Activated CD8-positive, alpha-beta memory T cell treated with anti-CD3 and anti-CD28 coated beads, Interleukin-2, amount 10 ng/mL, durations not matched to agents 7 days and 5 days (primary cell): ENCODE results near the gene CIBAR2. TPM values are rescaled to one million over a fixed set of nuclear protein-coding genes. Genes with fewer than 3 reads are reported as not detected.
A peak's percentile ranks its signal among the peaks of the same experiment; 100 is the strongest.

Experiments
- ATAC-seq: fragments of 150-1000 bp; cut with Tn5 transposase; one replicate; pipeline ENCODE4 v1.10.0; 2021; ENCODE audit warnings: moderate library complexity
- CTCF ChIA-PET: fragments of 350-600 bp; sonication (Branson Sonifier 250); formaldehyde crosslinking; loops from one replicate; lab custom pipeline; 2021; ENCODE audit warnings: antibody characterized with exemption; lab: Charles Lee
- DNase-seq: peaks from one replicate; pipeline ENCODE4 v3.0.0-alpha.2; 2020
- H3K27ac Mint-ChIP-seq: one replicate; pipeline ENCODE4 v1.8.0; 2021; ENCODE audit warnings: mild to moderate bottlenecking, mixed read lengths
- H3K27me3 Mint-ChIP-seq: one replicate; pipeline ENCODE4 v1.8.0; 2021; ENCODE audit warnings: mixed read lengths
- H3K36me3 Mint-ChIP-seq: one replicate; pipeline ENCODE4 v1.8.0; 2021; ENCODE audit warnings: mild to moderate bottlenecking, mixed read lengths
- H3K4me1 Mint-ChIP-seq: one replicate; pipeline ENCODE4 v1.8.0; 2021; ENCODE audit warnings: mixed read lengths
- H3K4me3 Mint-ChIP-seq: one replicate; pipeline ENCODE4 v1.8.0; 2021; ENCODE audit warnings: mild to moderate bottlenecking, moderate library complexity, mixed read lengths
- H3K9me3 Mint-ChIP-seq: one replicate; pipeline ENCODE4 v1.8.0; 2022; ENCODE audit warnings: low read depth, mixed read lengths
- total RNA-seq, 2 experiments: library from RNA; stranded (reverse); gene quantifications; one replicate each; pipeline ENCODE4 v1.2.3, GENCODE V29; 2021

The CIBAR2 gene
- total RNA-seq: not detected

DNA sequence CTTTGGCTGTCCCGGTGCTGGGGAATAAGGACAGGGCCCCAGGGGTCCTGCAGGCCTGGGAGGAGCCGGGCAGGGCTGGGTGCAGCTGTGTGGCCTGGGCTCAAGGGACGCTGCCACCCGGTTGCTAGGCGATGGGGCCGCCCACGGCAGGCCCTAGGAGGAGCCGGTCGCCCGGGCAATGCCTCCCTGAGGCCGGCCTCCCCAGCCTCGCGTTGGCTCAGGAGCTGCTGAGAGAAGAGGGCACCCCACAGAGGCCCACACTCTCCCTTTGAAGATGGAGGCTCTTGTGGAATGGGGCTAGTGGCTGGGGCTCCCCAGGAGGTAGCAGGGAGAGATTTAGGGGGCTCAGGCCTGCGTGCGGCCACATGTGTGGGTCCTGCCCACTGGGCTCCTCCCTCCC is at the start of gene CIBAR2:
Gene CIBAR2, minus strand, starts transcription at position 109 of the 400 bp plus-strand sequence. CDS start 120 bp downstream, outside the sequence.
- H3K4me3 Mint-ChIP-seq: no peak within 1 kb of the TSS
- peaks cover 7% of the 10 kb centered on the region for H3K4me1 Mint-ChIP-seq
- no peaks in the 10 kb centered on the region for H3K27me3 Mint-ChIP-seq
- no peak for DNase-seq
- no peaks in the 10 kb centered on the region for H3K36me3 Mint-ChIP-seq
- no peaks in the 10 kb centered on the region for H3K9me3 Mint-ChIP-seq
- CTCF ChIA-PET: interaction anchor here (0.7 to 1.2 kb wide), 2 partner anchors 8 to 64 kb away, joined by 3 to 7 read pairs; no protein-coding TSS in a partner anchor
- H3K27ac Mint-ChIP-seq: no peak within 1 kb of the TSS
- no peak for ATAC-seq

DNA sequence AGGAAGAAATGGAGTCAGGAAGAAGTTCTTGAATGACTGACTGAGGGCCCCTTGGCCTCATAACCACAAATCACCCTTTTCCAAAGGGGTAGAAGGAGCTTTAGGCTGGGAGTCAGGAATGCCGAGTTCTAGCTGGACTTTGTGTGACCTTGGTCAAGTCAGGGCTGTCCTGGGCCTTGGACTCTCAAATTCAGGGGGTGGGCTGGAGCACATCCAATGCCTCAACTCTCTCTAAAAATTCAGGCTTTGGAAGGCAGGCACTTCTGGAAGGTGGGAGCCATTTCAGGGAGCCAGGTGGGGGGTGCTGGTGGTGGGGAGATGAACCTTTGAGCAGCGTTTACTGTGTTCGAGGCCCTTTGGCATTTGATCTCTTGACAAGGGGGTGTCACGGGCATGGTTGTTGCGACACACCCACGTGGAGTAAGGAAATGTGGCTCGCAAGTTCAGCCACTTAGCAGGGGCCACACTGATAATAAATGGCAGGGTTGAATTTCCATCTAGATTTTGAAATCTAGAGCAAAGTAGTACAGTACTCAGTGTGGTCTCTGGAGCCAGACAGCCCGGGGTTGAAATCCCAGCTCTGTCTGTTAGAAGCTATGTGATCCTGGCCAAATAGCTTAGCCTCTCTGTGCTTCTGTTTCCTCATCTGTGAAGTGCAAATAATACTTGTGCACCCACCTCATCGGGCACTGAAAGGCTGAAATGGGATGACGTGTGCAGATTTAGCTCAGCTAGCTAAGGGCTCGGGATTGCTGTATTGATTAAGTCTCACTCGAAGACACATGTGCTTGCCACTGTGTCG is 47.1 kb upstream of the CIBAR2 start:
- CTCF ChIA-PET: interaction anchor here (0.5 to 1.5 kb wide), 2 partner anchors 318 to 457 kb away, joined by 3 to 4 read pairs; no protein-coding TSS in a partner anchor
- H3K27ac Mint-ChIP-seq: no peak overlapping the region

DNA sequence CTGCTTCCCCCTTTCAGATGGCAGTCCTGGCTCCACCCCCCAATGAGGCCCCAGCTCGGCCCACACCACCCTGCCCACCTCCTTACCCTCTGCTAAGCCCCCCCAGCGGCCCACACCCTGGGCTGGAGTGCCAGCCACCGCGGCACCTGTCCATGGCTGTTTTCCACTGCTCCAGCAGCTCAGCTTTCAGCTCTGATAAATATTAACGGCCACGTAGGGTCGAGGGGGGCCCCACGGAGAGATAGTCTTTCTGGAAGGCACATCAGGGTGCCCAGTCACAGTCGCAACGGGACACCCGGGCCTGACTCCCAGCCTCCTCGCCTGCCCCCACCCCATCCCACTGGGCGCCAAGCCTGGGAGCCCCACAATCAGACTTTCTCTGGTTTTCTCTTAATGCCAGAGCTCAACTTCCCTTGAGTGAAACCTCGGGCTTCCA is 46.5 kb upstream of the CIBAR2 start:
- ATAC-seq: no peak
- Mint-ChIP-seq H3K9me3 (no peaks in the 10 kb centered on the region), H3K36me3 (no peaks in the 10 kb centered on the region), H3K27me3 (peaks cover 2% of the 10 kb centered on the region), H3K4me1 (peaks cover 9% of the 10 kb centered on the region), H3K27ac (no peak overlapping the region), H3K4me3 (no peak overlapping the region)
- DNase-seq: no peak
- CTCF ChIA-PET: interaction anchor here (0.5 to 1.5 kb wide), 2 partner anchors 318 to 457 kb away, joined by 3 to 4 read pairs; no protein-coding TSS in a partner anchor

More for the DNA sequence above, 47.1 kb upstream of the CIBAR2 start:
- no peak for ATAC-seq
- Mint-ChIP-seq H3K4me1 (peaks cover 9% of the 10 kb centered on the region), H3K9me3 (no peaks in the 10 kb centered on the region), H3K27me3 (peaks cover 2% of the 10 kb centered on the region), H3K36me3 (no peaks in the 10 kb centered on the region), H3K4me3 (no peak overlapping the region)
- no peak for DNase-seq

DNA sequence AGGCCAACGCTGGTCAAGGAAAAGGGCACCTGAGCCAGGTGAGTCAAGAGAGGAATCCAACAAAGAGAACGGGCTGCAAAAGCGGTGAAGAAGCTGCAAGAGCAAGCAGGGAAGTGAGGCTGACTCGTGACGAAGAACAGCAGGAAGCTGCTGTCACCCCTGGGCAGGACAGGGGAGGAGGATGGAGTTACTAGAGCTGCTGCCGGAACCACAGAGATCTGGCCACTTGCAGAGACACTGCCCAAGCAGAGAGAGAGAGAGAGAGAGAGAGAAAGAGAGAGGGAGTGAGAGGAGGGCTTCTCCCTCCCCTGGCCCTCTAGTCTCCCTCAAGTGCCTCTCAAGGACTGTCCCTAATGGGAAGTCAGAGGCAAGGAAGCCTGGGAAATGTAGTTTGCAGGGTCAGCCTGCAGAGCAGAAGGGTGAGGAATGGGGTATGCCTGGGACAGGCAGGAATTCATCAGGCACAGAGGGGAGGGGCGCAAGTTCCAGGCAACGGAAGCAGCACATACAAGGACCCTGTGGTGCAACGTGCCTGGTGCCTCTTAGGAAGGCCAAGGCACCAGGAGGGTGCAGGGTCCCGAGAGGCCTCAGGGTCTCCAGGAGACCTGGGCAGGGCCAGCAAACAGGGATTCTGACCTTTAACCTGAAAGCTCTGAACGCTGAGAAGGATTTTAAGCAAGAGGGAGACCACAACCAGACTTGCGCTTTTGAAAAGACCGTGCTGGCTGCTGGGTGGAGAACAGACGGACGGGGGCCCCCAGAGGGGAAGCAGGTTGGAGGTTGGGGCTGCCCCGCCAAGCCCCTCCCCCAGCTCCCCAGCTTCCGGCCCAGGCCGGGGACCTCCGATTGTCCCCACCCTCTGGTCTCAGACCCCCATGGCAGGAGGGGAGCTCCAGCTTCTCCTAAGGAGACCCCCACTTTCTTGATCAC is 45.8 kb upstream of the CIBAR2 start:
- Mint-ChIP-seq H3K36me3 (no peaks in the 10 kb centered on the region), H3K4me1 (peaks cover 9% of the 10 kb centered on the region), H3K9me3 (no peaks in the 10 kb centered on the region), H3K4me3 (peak overlapping the region; percentile 4), H3K27ac (peak overlapping the region; percentile 77), H3K27me3 (peaks cover 2% of the 10 kb centered on the region)
- DNase-seq: peak; percentile 45
- CTCF ChIA-PET: interaction anchor here (1.5 kb wide), 1 partner anchor 458 kb away, joined by 4 read pairs; no protein-coding TSS in a partner anchor
- peak; percentile 58 for ATAC-seq

GRCh38 chr16:85157372-85157771 is 45.1 kb upstream of the CIBAR2 start:
- DNase-seq (no peak), ATAC-seq (no peak)
- H3K9me3 Mint-ChIP-seq: no peaks in the 10 kb centered on the region
- CTCF ChIA-PET: no interaction called here
- peaks cover 9% of the 10 kb centered on the region for H3K4me1 Mint-ChIP-seq
- H3K27me3 Mint-ChIP-seq: peaks cover 2% of the 10 kb centered on the region
- H3K36me3 Mint-ChIP-seq: no peaks in the 10 kb centered on the region
- peak overlapping the region; percentile 4 for H3K4me3 Mint-ChIP-seq
- no peak overlapping the region for H3K27ac Mint-ChIP-seq

DNA sequence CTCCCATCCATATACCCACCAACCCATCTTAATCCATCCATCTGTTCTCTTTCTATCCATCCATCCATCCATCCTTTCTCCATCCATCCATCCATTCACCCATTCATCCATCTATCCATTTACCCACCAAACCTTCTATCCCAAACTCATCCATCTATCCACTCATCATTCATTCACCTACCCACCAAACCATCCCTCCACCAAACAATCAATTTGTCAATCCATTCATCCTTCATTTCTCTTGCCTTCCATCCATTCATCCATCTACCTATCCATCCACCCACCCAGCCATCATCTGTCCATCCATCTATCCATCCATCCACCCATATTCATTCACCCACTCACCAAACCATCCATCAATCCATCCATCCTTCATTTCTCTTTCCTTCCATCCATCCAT is 44.6 kb upstream of the CIBAR2 start:
- no peaks in the 10 kb centered on the region for H3K9me3 Mint-ChIP-seq
- no peak overlapping the region for H3K4me3 Mint-ChIP-seq
- H3K27me3 Mint-ChIP-seq: peaks cover 2% of the 10 kb centered on the region
- no peaks in the 10 kb centered on the region for H3K36me3 Mint-ChIP-seq
- CTCF ChIA-PET: no interaction called here
- ATAC-seq (no peak), DNase-seq (no peak)
- H3K27ac Mint-ChIP-seq: no peak overlapping the region
- peaks cover 9% of the 10 kb centered on the region for H3K4me1 Mint-ChIP-seq

DNA sequence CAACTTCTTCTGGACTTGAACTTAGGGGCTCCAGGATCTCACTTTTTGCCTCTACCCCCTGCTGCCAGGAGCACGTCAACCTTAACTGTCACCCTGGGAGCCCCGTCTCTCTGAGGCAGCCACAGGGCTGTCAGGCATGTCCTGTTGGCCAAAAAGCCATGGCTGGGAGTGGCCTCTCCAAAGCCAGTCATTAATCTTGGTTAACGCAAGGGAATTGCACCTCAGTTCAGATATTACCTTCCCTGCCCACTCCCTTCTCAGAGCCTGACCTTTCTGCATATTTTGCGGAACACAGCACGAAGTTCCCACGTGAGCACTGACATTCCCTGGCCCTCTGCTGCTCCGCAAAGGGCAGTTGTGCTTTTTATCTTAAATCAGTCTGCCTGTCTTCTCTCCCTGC is 44.2 kb upstream of the CIBAR2 start:
- H3K4me3 Mint-ChIP-seq: no peak overlapping the region
- peaks cover 2% of the 10 kb centered on the region for H3K27me3 Mint-ChIP-seq
- no peaks in the 10 kb centered on the region for H3K36me3 Mint-ChIP-seq
- ATAC-seq (no peak), DNase-seq (no peak)
- no peak overlapping the region for H3K27ac Mint-ChIP-seq
- peaks cover 9% of the 10 kb centered on the region for H3K4me1 Mint-ChIP-seq
- CTCF ChIA-PET: no interaction called here
- H3K9me3 Mint-ChIP-seq: no peaks in the 10 kb centered on the region

GRCh38 chr16:85153656-85154091 is 41.4 kb upstream of the CIBAR2 start:
- DNase-seq (no peak), ATAC-seq (no peak)
- no peaks in the 10 kb centered on the region for H3K9me3 Mint-ChIP-seq
- no peak overlapping the region for H3K4me3 Mint-ChIP-seq
- H3K36me3 Mint-ChIP-seq: no peaks in the 10 kb centered on the region
- H3K27me3 Mint-ChIP-seq: peaks cover 2% of the 10 kb centered on the region
- peaks cover 9% of the 10 kb centered on the region for H3K4me1 Mint-ChIP-seq
- CTCF ChIA-PET: no interaction called here
- no peak overlapping the region for H3K27ac Mint-ChIP-seq

GRCh38 chr16:85153046-85153445 is 40.8 kb upstream of the CIBAR2 start:
- CTCF ChIA-PET: no interaction called here
- H3K36me3 Mint-ChIP-seq: no peaks in the 10 kb centered on the region
- no peak overlapping the region for H3K4me3 Mint-ChIP-seq
- no peak overlapping the region for H3K27ac Mint-ChIP-seq
- peaks cover 2% of the 10 kb centered on the region for H3K27me3 Mint-ChIP-seq
- ATAC-seq (no peak), DNase-seq (no peak)
- peaks cover 7% of the 10 kb centered on the region for H3K4me1 Mint-ChIP-seq
- H3K9me3 Mint-ChIP-seq: no peaks in the 10 kb centered on the region

DNA sequence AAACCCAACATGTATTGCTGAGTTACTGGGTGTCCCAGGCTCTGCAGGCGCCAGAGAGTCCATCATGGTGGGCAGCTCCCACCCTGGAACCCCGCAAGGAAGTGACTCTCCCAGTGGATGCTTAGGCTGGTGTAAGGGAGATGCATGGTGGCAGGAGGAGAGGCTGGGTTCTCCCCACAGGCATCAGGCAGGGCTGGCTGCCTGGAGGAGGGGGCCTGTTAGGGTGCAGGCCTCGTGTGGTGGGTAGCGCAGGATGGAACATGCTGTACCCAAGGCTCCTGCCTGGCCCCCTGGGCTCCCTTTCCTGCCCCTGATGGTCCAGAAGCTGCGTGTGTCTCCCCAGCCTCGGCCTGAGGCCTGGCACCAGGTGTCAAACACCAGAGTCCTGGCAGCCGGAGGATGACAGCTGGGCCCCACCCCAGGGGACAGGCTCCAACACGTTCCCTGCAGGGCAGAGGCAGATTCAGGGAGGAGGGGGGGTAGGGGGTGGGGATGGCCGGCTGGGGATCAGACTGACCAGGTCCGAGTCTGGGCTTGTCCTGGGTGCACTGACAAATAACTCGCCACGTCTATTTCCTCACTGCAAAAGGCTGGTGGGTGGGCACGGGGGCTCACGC is 40.2 kb upstream of the CIBAR2 start:
- no peak for ATAC-seq
- no peak for DNase-seq
- H3K36me3 Mint-ChIP-seq: no peaks in the 10 kb centered on the region
- peaks cover 1% of the 10 kb centered on the region for H3K27me3 Mint-ChIP-seq
- H3K9me3 Mint-ChIP-seq: no peaks in the 10 kb centered on the region
- no peak overlapping the region for H3K4me3 Mint-ChIP-seq
- CTCF ChIA-PET: no interaction called here
- H3K4me1 Mint-ChIP-seq: peaks cover 1% of the 10 kb centered on the region
- H3K27ac Mint-ChIP-seq: no peak overlapping the region

GRCh38 chr16:85151603-85152413 is 39.5 kb upstream of the CIBAR2 start:
- H3K4me1 Mint-ChIP-seq: no peaks in the 10 kb centered on the region
- H3K9me3 Mint-ChIP-seq: no peaks in the 10 kb centered on the region
- no peak overlapping the region for H3K4me3 Mint-ChIP-seq
- no peak overlapping the region for H3K27ac Mint-ChIP-seq
- DNase-seq (no peak), ATAC-seq (no peak)
- CTCF ChIA-PET: no interaction called here
- no peaks in the 10 kb centered on the region for H3K36me3 Mint-ChIP-seq
- H3K27me3 Mint-ChIP-seq: no peaks in the 10 kb centered on the region

GRCh38 chr16:85151079-85151602 is 38.9 kb upstream of the CIBAR2 start:
- Mint-ChIP-seq H3K4me3 (no peak overlapping the region), H3K4me1 (no peaks in the 10 kb centered on the region), H3K9me3 (no peaks in the 10 kb centered on the region), H3K36me3 (no peaks in the 10 kb centered on the region), H3K27me3 (no peaks in the 10 kb centered on the region), H3K27ac (no peak overlapping the region)
- no peak for DNase-seq
- ATAC-seq: no peak
- CTCF ChIA-PET: no interaction called here
